Measurements from ENCODE around the gene PDE10A.

Gene PDE10A

GRCh38 chr6:165647041-165647440 lies 16.0 kb downstream of the PDE10A start:
- TF ChIP-seq SIN3A (IDR thresholded peaks at IDR 0.05; ENCODE audit: borderline replicate concordance, insufficient read depth, low read length) (no peak), FOXP2 (optimal IDR thresholded peaks at IDR 0.05; ENCODE audit: borderline replicate concordance, extremely low read depth, extremely low read length, insufficient read depth) (no peak)
- TF ChIP-seq, protein P1, sequence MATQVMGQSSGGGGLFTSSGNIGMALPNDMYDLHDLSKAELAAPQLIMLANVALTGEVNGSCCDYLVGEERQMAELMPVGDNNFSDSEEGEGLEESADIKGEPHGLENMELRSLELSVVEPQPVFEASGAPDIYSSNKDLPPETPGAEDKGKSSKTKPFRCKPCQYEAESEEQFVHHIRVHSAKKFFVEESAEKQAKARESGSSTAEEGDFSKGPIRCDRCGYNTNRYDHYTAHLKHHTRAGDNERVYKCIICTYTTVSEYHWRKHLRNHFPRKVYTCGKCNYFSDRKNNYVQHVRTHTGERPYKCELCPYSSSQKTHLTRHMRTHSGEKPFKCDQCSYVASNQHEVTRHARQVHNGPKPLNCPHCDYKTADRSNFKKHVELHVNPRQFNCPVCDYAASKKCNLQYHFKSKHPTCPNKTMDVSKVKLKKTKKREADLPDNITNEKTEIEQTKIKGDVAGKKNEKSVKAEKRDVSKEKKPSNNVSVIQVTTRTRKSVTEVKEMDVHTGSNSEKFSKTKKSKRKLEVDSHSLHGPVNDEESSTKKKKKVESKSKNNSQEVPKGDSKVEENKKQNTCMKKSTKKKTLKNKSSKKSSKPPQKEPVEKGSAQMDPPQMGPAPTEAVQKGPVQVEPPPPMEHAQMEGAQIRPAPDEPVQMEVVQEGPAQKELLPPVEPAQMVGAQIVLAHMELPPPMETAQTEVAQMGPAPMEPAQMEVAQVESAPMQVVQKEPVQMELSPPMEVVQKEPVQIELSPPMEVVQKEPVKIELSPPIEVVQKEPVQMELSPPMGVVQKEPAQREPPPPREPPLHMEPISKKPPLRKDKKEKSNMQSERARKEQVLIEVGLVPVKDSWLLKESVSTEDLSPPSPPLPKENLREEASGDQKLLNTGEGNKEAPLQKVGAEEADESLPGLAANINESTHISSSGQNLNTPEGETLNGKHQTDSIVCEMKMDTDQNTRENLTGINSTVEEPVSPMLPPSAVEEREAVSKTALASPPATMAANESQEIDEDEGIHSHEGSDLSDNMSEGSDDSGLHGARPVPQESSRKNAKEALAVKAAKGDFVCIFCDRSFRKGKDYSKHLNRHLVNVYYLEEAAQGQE (IDR thresholded peaks at IDR 0.05; ENCODE audit: insufficient read depth in 1 of 2, low read depth in 2 of 2, low read length in 2 of 2): no peak

DNA sequence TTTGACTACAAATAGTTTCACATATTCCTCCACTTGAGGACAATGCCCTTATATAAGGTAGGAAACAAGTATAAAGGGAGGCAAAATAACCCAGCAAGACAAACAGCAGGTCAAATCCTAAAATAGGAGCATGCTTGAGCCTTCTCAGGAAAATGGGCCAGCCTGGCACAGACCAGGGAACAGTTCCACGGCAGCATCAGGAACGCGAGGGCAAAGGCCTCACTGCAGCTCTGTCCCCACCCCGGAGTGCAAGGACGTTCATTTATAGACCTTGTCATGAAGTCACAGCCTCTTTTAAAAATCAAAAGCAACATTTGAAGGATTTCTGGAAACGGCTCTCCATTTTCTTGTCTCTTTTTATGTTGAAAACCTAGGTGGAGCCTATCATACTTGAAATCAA lies 17.1 kb downstream of the PDE10A start:
- TF ChIP-seq TAF1 (IDR thresholded peaks at IDR 0.05; ENCODE audit: borderline replicate concordance, insufficient read depth, low read length): no peak
- TF ChIP-seq, protein P1 (IDR thresholded peaks at IDR 0.05; ENCODE audit: insufficient read depth in 1 of 2, low read depth in 2 of 2, low read length in 2 of 2): no peak
- no peak for TF ChIP-seq POLR2AphosphoS5 (IDR thresholded peaks at IDR 0.05; ENCODE audit: low read depth, low read length)
- TF ChIP-seq FOXP2 (optimal IDR thresholded peaks at IDR 0.05; ENCODE audit: borderline replicate concordance, extremely low read depth, extremely low read length, insufficient read depth): no peak
- TF ChIP-seq SIN3A (IDR thresholded peaks at IDR 0.05; ENCODE audit: borderline replicate concordance, insufficient read depth, low read length): no peak

GRCh38 chr6:165644586-165645266 lies 18.3 kb downstream of the PDE10A start:
- TF ChIP-seq SIN3A (IDR thresholded peaks at IDR 0.05; ENCODE audit: borderline replicate concordance, insufficient read depth, low read length) (no peak), POLR2AphosphoS5 (IDR thresholded peaks at IDR 0.05; ENCODE audit: low read depth, low read length) (no peak)

GRCh38 chr6:165643015-165643414 lies 20.0 kb downstream of the PDE10A start:
- TF ChIP-seq FOXP2 (optimal IDR thresholded peaks at IDR 0.05; ENCODE audit: borderline replicate concordance, extremely low read depth, extremely low read length, insufficient read depth) (no peak), TAF1 (IDR thresholded peaks at IDR 0.05; ENCODE audit: borderline replicate concordance, insufficient read depth, low read length) (no peak), POLR2AphosphoS5 (IDR thresholded peaks at IDR 0.05; ENCODE audit: low read depth, low read length) (no peak), SIN3A (IDR thresholded peaks at IDR 0.05; ENCODE audit: borderline replicate concordance, insufficient read depth, low read length) (no peak)
- TF ChIP-seq, protein P1 (IDR thresholded peaks at IDR 0.05; ENCODE audit: insufficient read depth in 1 of 2, low read depth in 2 of 2, low read length in 2 of 2): no peak

DNA sequence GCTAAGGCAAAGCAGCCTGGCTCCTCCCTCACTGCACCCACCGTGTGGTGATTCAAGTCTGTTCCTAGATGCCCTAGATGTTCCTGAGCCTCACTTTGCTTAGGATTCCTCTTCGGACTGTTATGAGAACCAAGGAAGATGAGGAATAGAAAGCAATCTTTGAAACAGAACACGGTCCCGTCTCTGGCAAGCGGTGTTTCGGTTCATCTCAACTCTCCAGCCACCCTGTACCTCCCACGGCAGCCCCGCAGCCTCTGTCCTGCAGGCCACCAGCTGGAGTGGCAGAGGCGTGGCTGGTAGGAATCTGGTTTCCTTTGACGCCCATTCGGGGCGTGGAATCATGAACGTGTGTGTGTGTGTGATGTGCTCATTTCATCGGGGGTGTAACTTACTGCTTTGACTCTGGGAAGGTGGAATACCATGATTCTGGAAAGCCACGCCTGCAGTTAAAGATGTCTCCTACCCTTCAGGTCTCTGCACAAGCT lies 21.3 kb downstream of the PDE10A start:
- TF ChIP-seq POLR2AphosphoS5 (IDR thresholded peaks at IDR 0.05; ENCODE audit: low read depth, low read length): no peak

- TF ChIP-seq, protein P1 (IDR thresholded peaks at IDR 0.05; ENCODE audit: insufficient read depth in 1 of 2, low read depth in 2 of 2, low read length in 2 of 2): no peak
- TF ChIP-seq POLR2AphosphoS5 (IDR thresholded peaks at IDR 0.05; ENCODE audit: low read depth, low read length): no peak
- TF ChIP-seq FOXP2 (optimal IDR thresholded peaks at IDR 0.05; ENCODE audit: borderline replicate concordance, extremely low read depth, extremely low read length, insufficient read depth): no peak
- TF ChIP-seq SIN3A (IDR thresholded peaks at IDR 0.05; ENCODE audit: borderline replicate concordance, insufficient read depth, low read length): no peak
- no peak for TF ChIP-seq TAF1 (IDR thresholded peaks at IDR 0.05; ENCODE audit: borderline replicate concordance, insufficient read depth, low read length)
Measured at GRCh38 chr6:165640806-165641205, 22.2 kb downstream of the PDE10A start.

All from PFSK-1 (cell line).